Fibroblast of pulmonary artery (primary cell): ENCODE measurements around the gene TMEFF2.

Experiments
- DNase-seq: peaks from one replicate; pipeline ENCODE4 v3.0.0-alpha.2; 2010; ENCODE audit warnings: low read depth
- H3K4me3 ChIP-seq: replicated peaks from 2 replicates; pipeline ENCODE4 v1.5.1; 2011; ENCODE audit warnings: low read depth, mild to moderate bottlenecking, control low read depth, low read length, moderate library complexity
- TF ChIP-seq, protein P1 (sequence below): IDR thresholded peaks from 2 replicates; pipeline ENCODE4 v1.5.1; 2011; ENCODE audit warnings: mild to moderate bottlenecking, control low read depth, low read length, inconsistent platforms; ENCODE audit errors: missing control alignments

The TMEFF2 gene

DNA sequence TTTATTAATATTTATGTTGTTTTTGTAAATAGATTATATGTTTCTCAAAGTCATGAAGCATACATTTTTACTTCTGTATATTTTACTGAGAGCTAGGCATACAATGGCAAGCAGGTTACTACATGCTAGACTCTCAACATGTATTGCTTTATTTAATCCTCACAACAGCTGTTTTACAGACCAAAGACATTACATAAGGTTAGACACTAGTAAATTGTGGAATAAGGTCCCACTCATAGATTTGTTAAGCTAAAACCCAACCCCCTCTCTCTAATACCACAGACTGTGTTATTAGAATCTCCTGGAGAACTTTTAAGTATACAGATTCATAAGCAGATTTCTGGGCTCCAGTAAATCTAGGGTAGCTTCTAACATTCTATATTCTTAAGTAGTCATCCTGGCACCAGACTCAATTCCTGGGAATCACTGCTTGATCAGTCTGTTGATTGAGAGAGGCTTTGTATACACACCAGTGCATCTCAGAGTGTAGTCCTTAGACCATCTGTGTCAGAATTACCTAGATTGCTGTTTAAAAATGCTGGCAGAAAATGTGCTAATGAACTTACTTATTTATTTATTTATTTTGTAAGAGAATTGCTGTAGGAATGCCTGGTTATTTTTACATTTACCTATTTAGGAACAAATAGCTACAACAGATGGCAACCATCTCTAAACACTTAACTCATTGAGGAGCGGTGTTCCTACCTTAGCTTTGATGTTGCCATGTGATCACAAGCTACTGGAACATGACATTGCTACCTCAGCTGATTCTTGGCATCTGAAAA is 194.3 kb downstream of the TMEFF2 start:
- DNase-seq: no peak
- TF ChIP-seq, protein P1, sequence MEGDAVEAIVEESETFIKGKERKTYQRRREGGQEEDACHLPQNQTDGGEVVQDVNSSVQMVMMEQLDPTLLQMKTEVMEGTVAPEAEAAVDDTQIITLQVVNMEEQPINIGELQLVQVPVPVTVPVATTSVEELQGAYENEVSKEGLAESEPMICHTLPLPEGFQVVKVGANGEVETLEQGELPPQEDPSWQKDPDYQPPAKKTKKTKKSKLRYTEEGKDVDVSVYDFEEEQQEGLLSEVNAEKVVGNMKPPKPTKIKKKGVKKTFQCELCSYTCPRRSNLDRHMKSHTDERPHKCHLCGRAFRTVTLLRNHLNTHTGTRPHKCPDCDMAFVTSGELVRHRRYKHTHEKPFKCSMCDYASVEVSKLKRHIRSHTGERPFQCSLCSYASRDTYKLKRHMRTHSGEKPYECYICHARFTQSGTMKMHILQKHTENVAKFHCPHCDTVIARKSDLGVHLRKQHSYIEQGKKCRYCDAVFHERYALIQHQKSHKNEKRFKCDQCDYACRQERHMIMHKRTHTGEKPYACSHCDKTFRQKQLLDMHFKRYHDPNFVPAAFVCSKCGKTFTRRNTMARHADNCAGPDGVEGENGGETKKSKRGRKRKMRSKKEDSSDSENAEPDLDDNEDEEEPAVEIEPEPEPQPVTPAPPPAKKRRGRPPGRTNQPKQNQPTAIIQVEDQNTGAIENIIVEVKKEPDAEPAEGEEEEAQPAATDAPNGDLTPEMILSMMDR: no peak
- H3K4me3 ChIP-seq: no peak overlapping the region

DNA sequence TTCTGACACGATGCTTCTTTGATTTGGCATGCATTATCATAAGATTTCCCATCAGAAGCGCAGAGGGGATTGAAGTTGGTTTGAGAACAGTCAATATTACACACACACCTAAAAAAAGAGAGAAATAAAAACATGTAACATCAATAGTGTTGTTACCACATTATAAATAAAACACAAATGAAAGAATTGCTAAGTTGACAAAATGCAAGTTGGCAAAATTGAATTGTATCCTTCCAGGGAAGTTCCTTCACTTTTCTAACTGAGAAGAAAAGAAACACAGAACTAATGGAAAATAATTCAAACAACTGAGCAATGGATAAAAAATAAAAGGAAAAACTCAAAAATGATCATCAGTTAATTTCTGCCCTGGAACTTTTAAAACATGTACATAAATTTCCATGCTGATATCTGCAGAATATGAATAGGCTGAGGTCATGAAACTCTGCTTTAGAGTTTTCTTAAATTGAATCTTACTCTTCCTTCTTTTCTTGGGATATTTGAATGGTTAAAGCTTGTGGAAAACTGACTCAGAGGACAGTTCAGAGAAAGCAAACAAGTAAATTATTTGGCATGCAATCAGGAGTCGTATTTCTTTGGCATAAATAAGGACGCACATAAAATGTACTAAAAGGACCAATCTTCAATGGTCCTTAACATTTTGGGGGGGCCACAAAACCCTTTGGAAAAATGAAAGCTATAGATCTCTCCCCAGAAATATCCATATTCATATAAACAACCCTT is 195.5 kb downstream of the TMEFF2 start:
- no peak overlapping the region for H3K4me3 ChIP-seq
- DNase-seq: no peak
- TF ChIP-seq, protein P1: no peak

DNA sequence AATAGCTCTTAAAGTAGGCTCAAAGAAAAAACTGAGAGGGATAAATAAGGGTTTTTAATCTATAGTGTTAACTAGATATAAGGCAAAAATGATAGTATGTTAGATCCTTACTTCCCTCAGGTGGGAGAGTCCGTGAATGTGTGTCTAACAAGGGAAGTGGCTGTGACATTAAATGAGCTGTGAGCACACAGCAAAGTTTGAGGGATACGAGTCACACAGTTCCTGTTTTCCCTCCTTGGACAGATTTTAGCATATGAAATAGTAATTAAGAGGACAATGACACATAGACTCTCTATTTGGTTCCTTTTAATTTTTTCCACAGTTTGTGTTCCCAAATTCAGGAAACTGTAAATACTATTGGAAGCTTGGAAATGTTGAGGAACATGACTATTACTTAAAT is 199.4 kb downstream of the TMEFF2 start:
- H3K4me3 ChIP-seq: no peak overlapping the region
- DNase-seq: no peak
- TF ChIP-seq, protein P1: no peak

DNA sequence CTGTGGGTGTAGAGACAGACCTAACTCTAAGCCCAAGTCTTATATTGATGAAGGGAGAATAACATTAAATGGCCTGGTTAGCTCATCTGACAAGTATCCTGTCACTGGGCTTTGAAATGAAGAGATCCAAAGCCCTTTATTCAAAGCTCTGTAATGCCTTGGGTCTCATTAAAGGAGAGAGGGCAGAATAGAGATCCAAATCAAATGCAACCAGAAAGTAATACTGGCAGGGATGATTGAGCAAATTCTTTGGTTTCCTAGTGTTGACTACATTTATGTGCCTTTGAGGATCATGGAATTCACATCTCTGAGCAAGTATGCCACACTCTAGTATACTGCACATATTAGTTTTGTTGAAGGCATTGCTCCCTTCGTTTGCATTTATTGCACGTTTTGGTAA is 200.0 kb downstream of the TMEFF2 start:
- no peak for DNase-seq
- no peak overlapping the region for H3K4me3 ChIP-seq
- TF ChIP-seq, protein P1: no peak

DNA sequence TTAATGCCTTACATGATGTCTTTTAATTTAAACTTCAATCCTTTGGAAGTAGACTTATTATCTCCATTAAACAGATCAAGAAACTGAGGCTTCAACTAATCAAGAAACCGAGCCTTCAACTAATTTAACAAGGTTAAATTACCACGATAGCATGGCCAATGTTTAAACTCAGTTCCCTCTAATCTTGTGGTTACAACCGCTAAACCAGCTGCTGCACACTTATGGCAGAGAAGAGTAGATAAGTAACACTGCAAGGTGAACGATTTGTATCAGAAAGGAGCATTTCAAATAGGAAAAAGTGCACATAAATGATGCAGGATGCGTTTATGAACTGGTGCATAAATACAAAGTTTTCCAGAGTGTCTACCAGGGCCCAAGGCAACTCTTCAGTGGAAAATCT is 203.3 kb downstream of the TMEFF2 start:
- no peak overlapping the region for H3K4me3 ChIP-seq
- DNase-seq: no peak
- TF ChIP-seq, protein P1: no peak

DNA sequence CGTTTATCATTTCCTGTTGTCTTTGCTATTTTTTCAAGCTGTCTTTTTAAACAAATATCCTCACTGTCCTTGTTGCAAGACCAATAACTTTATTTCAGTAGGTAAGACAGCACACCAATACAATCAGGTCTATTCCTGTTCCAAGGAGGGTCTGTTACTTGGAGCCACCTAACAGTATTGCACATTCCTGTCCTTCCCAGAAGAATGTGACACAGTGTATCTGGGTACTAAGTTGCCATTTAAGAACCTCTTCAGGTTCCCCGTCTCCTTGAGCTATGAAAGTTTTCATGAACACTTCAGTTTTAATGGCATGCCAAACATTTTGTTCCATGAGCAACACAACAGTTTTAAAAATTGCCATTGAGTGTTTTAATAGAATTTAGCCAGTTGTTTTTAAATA is 209.0 kb downstream of the TMEFF2 start:
- TF ChIP-seq, protein P1: no peak
- H3K4me3 ChIP-seq: no peak overlapping the region
- no peak for DNase-seq
